Natural killer cell (primary cell): ENCODE measurements around the gene CDC42EP1. TPM values are rescaled to one million over a fixed set of nuclear protein-coding genes. Genes with fewer than 3 reads are reported as not detected.

Experiments
- ATAC-seq, 3 donors: fragments of 150-1000 bp in 2 of 3; fragments of 200-7000 bp in 1 of 3; cut with Tn5 transposase; 1 replicate in 1 of 3; 2 replicates in 2 of 3; pipeline ENCODE4 v1.10.0; 2021; ENCODE audit warnings: mild to moderate bottlenecking in 2 of 3, moderate library complexity in 2 of 3
- DNase-seq, 2 donors: peaks; one replicate each; pipeline versions ENCODE4 v3.0.0 to v3.0.0-alpha.2; 2013 to 2021; ENCODE audit warnings: mixed read lengths in 1 of 2
- H3K27ac ChIP-seq: one replicate; pipeline ENCODE4 v1.5.1; 2013; ENCODE audit warnings: mild to moderate bottlenecking, low read length
- H3K27me3 ChIP-seq: one replicate; pipeline ENCODE4 v1.6.1; 2013; ENCODE audit warnings: low read length; ENCODE audit not compliant: control insufficient read depth, insufficient read depth
- H3K36me3 ChIP-seq: one replicate; pipeline ENCODE4 v1.6.1; 2013; ENCODE audit warnings: low read length; ENCODE audit not compliant: control insufficient read depth, insufficient read depth
- H3K4me1 ChIP-seq: one replicate; pipeline ENCODE4 v1.6.1; 2013; ENCODE audit warnings: low read length; ENCODE audit not compliant: control insufficient read depth, insufficient read depth
- H3K4me3 ChIP-seq: one replicate; pipeline ENCODE4 v1.5.1; 2013; ENCODE audit warnings: low read length
- H3K9me3 ChIP-seq: one replicate; pipeline ENCODE4 v1.6.1; 2013; ENCODE audit warnings: low read length; ENCODE audit not compliant: control insufficient read depth, insufficient read depth
- H3K27ac Mint-ChIP-seq, 2 donors: one replicate each; pipeline ENCODE4 v1.8.0; 2022; ENCODE audit warnings: mild to moderate bottlenecking in 2 of 2, mixed read lengths in 2 of 2, moderate library complexity in 1 of 2
- H3K27me3 Mint-ChIP-seq, 2 donors: one replicate each; pipeline ENCODE4 v1.8.0; 2022; ENCODE audit warnings: low read depth in 2 of 2, mixed read lengths in 2 of 2
- H3K36me3 Mint-ChIP-seq: one replicate; pipeline ENCODE4 v1.8.0; 2022; ENCODE audit warnings: mixed read lengths
- H3K4me1 Mint-ChIP-seq, 2 donors: one replicate each; pipeline ENCODE4 v1.8.0; 2022; ENCODE audit warnings: mixed read lengths in 2 of 2
- H3K4me3 Mint-ChIP-seq: one replicate; pipeline ENCODE4 v1.8.0; 2022; ENCODE audit warnings: mild to moderate bottlenecking, moderate library complexity, mixed read lengths
- H3K9me3 Mint-ChIP-seq, 2 donors: one replicate each; pipeline ENCODE4 v1.8.0; 2022; ENCODE audit warnings: mixed read lengths in 2 of 2
- CTCF ChIP-seq: fragments of 200-600 bp; IDR thresholded peaks from one replicate; pipeline ENCODE4 v1.8.0; 2022; ENCODE audit warnings: antibody characterized with exemption
- WGBS: methylation state at CpG from one replicate; pipeline ENCODE4 v1.1.7; 2013; ENCODE audit warnings: missing lambda C conversion rate; ENCODE audit not compliant: insufficient coverage; 5-methylcytosine and 5-hydroxymethylcytosine counted together
- intact Hi-C: fragments of 100-400 bp; cut with micrococcal nuclease; formaldehyde crosslinking; loops from one replicate; pipeline ENCODE4 v1.14.2; 2022
- total RNA-seq, 4 donors: library from RNA; stranded (reverse); fragments of 120-200 nt in 1 of 4; gene quantifications; one replicate each; pipeline versions ENCODE4 v1.2.3 to v1.2.4, GENCODE V29; 2013 to 2022

CDC42EP1 gene
- total RNA-seq, 3 donors from 2014 or later (not counting 1 experiment from before 2014, with no cell fraction given): 0.27 to 0.78 TPM; not detected in 1

GRCh38 chr22:37551981-37552380 is 8.3 kb upstream of the CDC42EP1 start:
- H3K27ac Mint-ChIP-seq: no peak overlapping the region
- H3K36me3 ChIP-seq: no peaks in the 10 kb centered on the region
- no peaks in the 10 kb centered on the region for H3K36me3 Mint-ChIP-seq

GRCh38 chr22:37552524-37553163 is 7.6 kb upstream of the CDC42EP1 start:
- Histone ChIP-seq H3K4me1 (no peaks in the 10 kb centered on the region), H3K27me3 (no peaks in the 10 kb centered on the region), H3K27ac (no peak overlapping the region), H3K4me3 (no peak overlapping the region), H3K36me3 (no peaks in the 10 kb centered on the region), H3K9me3 (no peaks in the 10 kb centered on the region)
- H3K9me3 Mint-ChIP-seq: no peaks in the 10 kb centered on the region
- no peak for TF ChIP-seq CTCF
- H3K27ac Mint-ChIP-seq: no peak overlapping the region
- H3K27me3 Mint-ChIP-seq: peaks cover 10 to 28% of the 10 kb centered on the region in 2 donors
- H3K36me3 Mint-ChIP-seq: no peaks in the 10 kb centered on the region
- ATAC-seq (no peak), DNase-seq (no peak)
- intact Hi-C loops: no loop called here
- no peak overlapping the region for H3K4me3 Mint-ChIP-seq
- peaks cover 0 to 4% of the 10 kb centered on the region in 2 donors for H3K4me1 Mint-ChIP-seq
- 84% methylated on average over 16 of the region's 16 CpGs for WGBS

More at GRCh38 chr22:37551981-37552380, 8.3 kb upstream of the CDC42EP1 start:
- no peak for TF ChIP-seq CTCF
- Mint-ChIP-seq H3K4me1 (peaks cover 0 to 3% of the 10 kb centered on the region in 2 donors), H3K4me3 (no peak overlapping the region), H3K27me3 (peaks cover 3 to 22% of the 10 kb centered on the region in 2 donors), H3K9me3 (no peaks in the 10 kb centered on the region)
- intact Hi-C loops: no loop called here
- ATAC-seq (no peak), DNase-seq (no peak)
- no peak overlapping the region for H3K4me3 ChIP-seq
- H3K27me3 ChIP-seq: no peaks in the 10 kb centered on the region
- H3K4me1 ChIP-seq: no peaks in the 10 kb centered on the region
- H3K9me3 ChIP-seq: no peaks in the 10 kb centered on the region
- H3K27ac ChIP-seq: no peak overlapping the region
- whole genome bisulfite sequencing: 92% methylated on average over 6 of the region's 6 CpGs

GRCh38 chr22:37553725-37554124 is 6.6 kb upstream of the CDC42EP1 start:
- H3K4me3 ChIP-seq: no peak overlapping the region
- no peak for ATAC-seq
- Mint-ChIP-seq H3K27ac (no peak overlapping the region), H3K9me3 (no peaks in the 10 kb centered on the region), H3K4me1 (peaks cover 0 to 4% of the 10 kb centered on the region in 2 donors), H3K27me3 (peaks cover 14 to 36% of the 10 kb centered on the region in 2 donors), H3K4me3 (no peak overlapping the region), H3K36me3 (no peaks in the 10 kb centered on the region)
- 84% methylated on average over 9 of the region's 9 CpGs for whole genome bisulfite sequencing
- H3K4me1 ChIP-seq: no peaks in the 10 kb centered on the region
- no peaks in the 10 kb centered on the region for H3K9me3 ChIP-seq
- H3K27me3 ChIP-seq: no peaks in the 10 kb centered on the region
- DNase-seq: no peak
- TF ChIP-seq CTCF: no peak
- intact Hi-C loops: no loop called here
- no peaks in the 10 kb centered on the region for H3K36me3 ChIP-seq
- H3K27ac ChIP-seq: no peak overlapping the region

GRCh38 chr22:37555029-37555428 is 5.3 kb upstream of the CDC42EP1 start:
- H3K9me3 ChIP-seq: no peaks in the 10 kb centered on the region
- DNase-seq: no peak
- Mint-ChIP-seq H3K4me3 (no peak overlapping the region), H3K4me1 (peaks cover 0 to 4% of the 10 kb centered on the region in 2 donors), H3K9me3 (no peaks in the 10 kb centered on the region), H3K27ac (no peak overlapping the region), H3K27me3 (peaks cover 14 to 42% of the 10 kb centered on the region in 2 donors), H3K36me3 (no peaks in the 10 kb centered on the region)
- intact Hi-C loops: no loop called here
- H3K4me1 ChIP-seq: no peaks in the 10 kb centered on the region
- H3K27me3 ChIP-seq: no peaks in the 10 kb centered on the region
- ATAC-seq: no peak
- H3K27ac ChIP-seq: no peak overlapping the region
- no peaks in the 10 kb centered on the region for H3K36me3 ChIP-seq
- TF ChIP-seq CTCF: no peak
- no peak overlapping the region for H3K4me3 ChIP-seq
